ENCODE results near the gene RALGPS1.

DNA sequence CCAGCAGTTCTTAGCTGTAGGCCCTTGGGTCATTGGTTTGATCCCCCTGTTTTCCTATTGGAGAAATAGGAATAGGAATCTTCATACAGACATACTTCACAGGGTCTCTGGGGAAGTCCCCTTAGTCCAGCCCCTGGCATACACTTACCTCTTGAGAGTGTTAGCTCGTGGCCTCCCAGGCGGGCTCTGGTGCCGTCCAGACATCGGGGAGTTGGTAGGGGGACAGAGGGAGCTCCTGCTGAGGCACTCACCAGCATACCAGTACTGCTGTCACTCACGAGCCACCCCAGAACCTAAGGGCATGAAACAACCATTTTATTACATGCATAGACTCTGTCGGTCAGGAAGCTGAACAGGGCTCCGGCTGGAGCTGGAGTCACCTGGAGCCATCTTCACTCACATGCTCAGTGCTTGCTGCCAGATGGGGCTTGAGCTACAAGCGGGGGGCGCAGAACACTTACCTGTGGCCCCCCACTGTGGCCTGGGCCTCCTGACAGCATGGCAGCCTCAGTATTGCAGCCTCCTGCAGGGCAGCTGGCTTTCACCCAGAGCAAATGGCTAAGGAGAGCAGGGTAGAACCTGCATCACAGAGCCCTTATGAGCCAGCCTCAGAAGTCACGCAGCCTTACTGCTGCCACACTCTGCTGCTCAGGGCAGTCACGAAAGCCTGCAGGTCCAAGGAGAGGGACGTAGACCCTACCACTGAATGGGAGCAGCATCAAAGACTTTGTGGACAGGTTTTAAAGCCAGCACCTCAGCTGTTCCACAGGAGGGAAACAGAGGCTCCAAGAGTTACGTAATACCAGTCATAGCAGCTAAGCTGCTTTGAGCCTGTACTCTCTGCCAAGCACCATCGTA is 266.1 kb downstream of the RALGPS1 start:
- TF ChIP-seq, protein P1, sequence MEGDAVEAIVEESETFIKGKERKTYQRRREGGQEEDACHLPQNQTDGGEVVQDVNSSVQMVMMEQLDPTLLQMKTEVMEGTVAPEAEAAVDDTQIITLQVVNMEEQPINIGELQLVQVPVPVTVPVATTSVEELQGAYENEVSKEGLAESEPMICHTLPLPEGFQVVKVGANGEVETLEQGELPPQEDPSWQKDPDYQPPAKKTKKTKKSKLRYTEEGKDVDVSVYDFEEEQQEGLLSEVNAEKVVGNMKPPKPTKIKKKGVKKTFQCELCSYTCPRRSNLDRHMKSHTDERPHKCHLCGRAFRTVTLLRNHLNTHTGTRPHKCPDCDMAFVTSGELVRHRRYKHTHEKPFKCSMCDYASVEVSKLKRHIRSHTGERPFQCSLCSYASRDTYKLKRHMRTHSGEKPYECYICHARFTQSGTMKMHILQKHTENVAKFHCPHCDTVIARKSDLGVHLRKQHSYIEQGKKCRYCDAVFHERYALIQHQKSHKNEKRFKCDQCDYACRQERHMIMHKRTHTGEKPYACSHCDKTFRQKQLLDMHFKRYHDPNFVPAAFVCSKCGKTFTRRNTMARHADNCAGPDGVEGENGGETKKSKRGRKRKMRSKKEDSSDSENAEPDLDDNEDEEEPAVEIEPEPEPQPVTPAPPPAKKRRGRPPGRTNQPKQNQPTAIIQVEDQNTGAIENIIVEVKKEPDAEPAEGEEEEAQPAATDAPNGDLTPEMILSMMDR (IDR thresholded peaks at IDR 0.05) = no peak
- no peak for TF ChIP-seq POLR2AphosphoS5 (IDR thresholded peaks at IDR 0.05)

Data from sigmoid colon (tissue), 4 donors.